ENCODE data around the gene BCHE. TPM values are rescaled to one million over a fixed set of nuclear protein-coding genes. Genes with fewer than 3 reads are reported as not detected.

BCHE gene
- total and polyA plus RNA-seq, 2 of the 13 experiments (the other 11 are each of a cell fraction or from before 2014, with no cell fraction given), result not detected

GRCh38 chr3:165729756-165730155 lies 107.5 kb downstream of the BCHE start:
- H4K20me1 ChIP-seq (ENCODE audit: insufficient read depth, low read length), result no peaks in the 10 kb centered on the region
- DNase-seq (ENCODE audit: low spot score) (no peak), FAIRE-seq (no peak), ATAC-seq (no peak)
- no TSS peak for BruUV-seq (replicated peaks)
- intact Hi-C loops (cut with micrococcal nuclease; ENCODE audit: unreplicated experiment), result no loop called here
- no peak overlapping the region for H3K4me2 ChIP-seq (ENCODE audit: low read depth, low read length)
- H3K9ac ChIP-seq (ENCODE audit: insufficient read depth, low read depth, low read length), result no peak overlapping the region
- H3K27me3 ChIP-seq (ENCODE audit: control insufficient read depth in 1 of 2, insufficient read depth in 2 of 2, low read length in 2 of 2), result no peaks in the 10 kb centered on the region
- H3K4me1 ChIP-seq (ENCODE audit: insufficient read depth, low read length), result no peaks in the 10 kb centered on the region
- in situ Hi-C loops (cut with HindIII; ENCODE audit: extremely low pct_ligation_motif_present, low pct_unique_long_range_greater_than_20kb), result no loop called here
- 33% methylated on average over 3 of the region's 4 CpGs for WGBS (ENCODE audit: low lambda C conversion rate)
- H3K36me3 ChIP-seq (replicated peaks in 1 of 2; ENCODE audit: control insufficient read depth in 1 of 2, insufficient read depth in 2 of 2, low read length in 2 of 2), result no peaks in the 10 kb centered on the region
- H3K4me3 ChIP-seq (replicated peaks in 1 of 3; ENCODE audit: insufficient read depth in 1 of 3, low read depth in 2 of 3, low read length in 3 of 3), result no peak overlapping the region
- no peak overlapping the region for H3K27ac ChIP-seq (ENCODE audit: extremely low read length, insufficient read depth, low read length)
- TF ChIP-seq PAX8 (CRISPR knock-in tag; IDR thresholded peaks at IDR 0.05; ENCODE audit: borderline replicate concordance) (no peak), ETV5 (CRISPR knock-in tag; IDR thresholded peaks at IDR 0.05; ENCODE audit: borderline replicate concordance) (no peak), ZNF234 (CRISPR knock-in tag; conservative IDR thresholded peaks at IDR 0.05) (no peak), ARID4A (CRISPR knock-in tag; IDR thresholded peaks at IDR 0.05; ENCODE audit: borderline replicate concordance) (no peak), ZNF713 (CRISPR knock-in tag; IDR thresholded peaks at IDR 0.05) (no peak), SNAPC2 (CRISPR knock-in tag; IDR thresholded peaks at IDR 0.05) (no peak), ZNF546 (CRISPR knock-in tag; conservative IDR thresholded peaks at IDR 0.05) (no peak), U2AF2 (IDR thresholded peaks at IDR 0.05; ENCODE audit: low read depth, low read length) (no peak), HDAC6 (IDR thresholded peaks at IDR 0.05; ENCODE audit: low read depth, low read length) (no peak), ZNF180 (CRISPR knock-in tag; IDR thresholded peaks at IDR 0.05; ENCODE audit: borderline replicate concordance, low read depth) (no peak), NFKB2 (CRISPR knock-in tag; IDR thresholded peaks at IDR 0.05; ENCODE audit: borderline replicate concordance) (no peak), ARID3A (IDR thresholded peaks at IDR 0.05; ENCODE audit: low read depth, low read length) (no peak), GRHL1 (CRISPR knock-in tag; conservative IDR thresholded peaks at IDR 0.05) (no peak)
- ChIA-PET CTCF (ENCODE audit: low intra/inter-chr PET ratio, low total read pairs) (no interaction called here), POLR2A (no interaction called here)
- H3K79me2 ChIP-seq (ENCODE audit: insufficient read depth, low read length), result no peaks in the 10 kb centered on the region
- no peaks in the 10 kb centered on the region for H3K9me3 ChIP-seq (ENCODE audit: low read length)
- H2AFZ ChIP-seq (ENCODE audit: low read length), result no peak overlapping the region
